ENCODE results near the gene TDRD7.

TDRD7 gene, protein sequence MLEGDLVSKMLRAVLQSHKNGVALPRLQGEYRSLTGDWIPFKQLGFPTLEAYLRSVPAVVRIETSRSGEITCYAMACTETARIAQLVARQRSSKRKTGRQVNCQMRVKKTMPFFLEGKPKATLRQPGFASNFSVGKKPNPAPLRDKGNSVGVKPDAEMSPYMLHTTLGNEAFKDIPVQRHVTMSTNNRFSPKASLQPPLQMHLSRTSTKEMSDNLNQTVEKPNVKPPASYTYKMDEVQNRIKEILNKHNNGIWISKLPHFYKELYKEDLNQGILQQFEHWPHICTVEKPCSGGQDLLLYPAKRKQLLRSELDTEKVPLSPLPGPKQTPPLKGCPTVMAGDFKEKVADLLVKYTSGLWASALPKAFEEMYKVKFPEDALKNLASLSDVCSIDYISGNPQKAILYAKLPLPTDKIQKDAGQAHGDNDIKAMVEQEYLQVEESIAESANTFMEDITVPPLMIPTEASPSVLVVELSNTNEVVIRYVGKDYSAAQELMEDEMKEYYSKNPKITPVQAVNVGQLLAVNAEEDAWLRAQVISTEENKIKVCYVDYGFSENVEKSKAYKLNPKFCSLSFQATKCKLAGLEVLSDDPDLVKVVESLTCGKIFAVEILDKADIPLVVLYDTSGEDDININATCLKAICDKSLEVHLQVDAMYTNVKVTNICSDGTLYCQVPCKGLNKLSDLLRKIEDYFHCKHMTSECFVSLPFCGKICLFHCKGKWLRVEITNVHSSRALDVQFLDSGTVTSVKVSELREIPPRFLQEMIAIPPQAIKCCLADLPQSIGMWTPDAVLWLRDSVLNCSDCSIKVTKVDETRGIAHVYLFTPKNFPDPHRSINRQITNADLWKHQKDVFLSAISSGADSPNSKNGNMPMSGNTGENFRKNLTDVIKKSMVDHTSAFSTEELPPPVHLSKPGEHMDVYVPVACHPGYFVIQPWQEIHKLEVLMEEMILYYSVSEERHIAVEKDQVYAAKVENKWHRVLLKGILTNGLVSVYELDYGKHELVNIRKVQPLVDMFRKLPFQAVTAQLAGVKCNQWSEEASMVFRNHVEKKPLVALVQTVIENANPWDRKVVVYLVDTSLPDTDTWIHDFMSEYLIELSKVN

GRCh38 chr9:97411789-97412625 lies at the start of gene TDRD7:
TSS of gene TDRD7 (plus strand) at chr9:97412096. CDS start at chr9:97428466, 16,370 bp downstream.
- peak; percentile 59 for DNase-seq (ENCODE audit: low spot score)

GRCh38 chr9:97362777-97363545 lies 48.9 kb upstream of the TDRD7 start:
- no peak for DNase-seq (ENCODE audit: low spot score)

- no peak for DNase-seq (ENCODE audit: low spot score)
Measured at GRCh38 chr9:97363661-97364299, 48.1 kb upstream of the TDRD7 start.

- DNase-seq (ENCODE audit: low spot score): no peak
Measured at GRCh38 chr9:97364769-97365490, 47.0 kb upstream of the TDRD7 start.

DNA sequence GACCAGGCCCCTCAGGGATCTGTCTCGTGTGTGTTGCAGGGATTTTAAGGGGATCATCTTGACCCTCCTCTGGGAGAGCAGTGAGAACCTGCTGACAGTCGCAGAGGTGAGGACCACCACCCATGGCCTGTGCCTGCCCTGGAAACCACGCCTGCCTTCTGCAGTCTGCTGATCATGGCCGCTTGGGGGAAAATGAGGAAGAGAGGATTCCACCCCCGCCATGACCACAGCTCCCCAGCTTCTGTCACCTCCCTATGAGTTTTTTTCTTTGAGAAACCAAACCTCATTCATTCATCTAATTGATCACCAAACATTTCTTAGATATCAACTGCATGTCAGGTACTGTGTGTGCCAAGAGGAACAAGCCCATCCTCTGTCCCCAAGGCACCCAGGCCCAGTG lies 46.3 kb upstream of the TDRD7 start:
- DNase-seq (ENCODE audit: low spot score): no peak

DNA sequence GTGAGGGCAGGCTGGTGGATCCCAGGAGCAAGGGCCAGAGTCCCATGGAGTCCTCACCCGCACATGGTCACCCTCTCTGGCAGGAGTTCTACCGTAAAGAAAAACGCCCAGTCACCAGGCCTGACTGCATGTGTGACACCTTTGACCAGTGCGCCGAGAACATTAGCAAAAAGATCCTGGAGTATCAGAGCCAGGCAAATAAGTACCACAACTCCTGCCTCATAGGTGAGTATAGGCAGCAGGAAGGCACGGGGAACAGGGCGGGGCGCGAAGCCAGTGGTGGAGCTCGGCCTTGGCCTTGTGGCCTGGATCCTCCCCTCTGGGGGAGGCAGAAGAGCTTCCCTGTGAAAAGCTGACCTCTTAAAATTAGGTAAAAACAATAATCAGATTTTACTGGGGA lies 45.4 kb upstream of the TDRD7 start:
- no peak for DNase-seq (ENCODE audit: low spot score)

DNA sequence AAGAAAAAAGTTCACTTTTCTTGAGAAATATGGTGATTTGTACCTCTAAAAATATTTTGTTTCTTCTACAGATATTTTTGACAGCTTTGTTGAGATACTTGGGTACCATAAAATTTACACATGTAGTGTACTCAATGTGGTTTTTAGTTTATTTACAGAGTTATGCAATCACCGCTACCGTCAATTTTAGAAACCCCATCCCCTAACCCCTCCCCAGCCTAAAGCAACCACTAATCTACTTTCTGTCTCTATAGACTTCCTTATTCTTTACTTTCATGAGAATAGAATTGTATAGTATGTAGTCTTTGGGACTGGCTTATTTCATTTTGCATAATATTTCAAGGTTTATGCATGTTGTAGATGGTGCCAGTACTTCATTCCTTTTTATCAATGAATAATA lies 45.0 kb upstream of the TDRD7 start:
- no peak for DNase-seq (ENCODE audit: low spot score)

DNA sequence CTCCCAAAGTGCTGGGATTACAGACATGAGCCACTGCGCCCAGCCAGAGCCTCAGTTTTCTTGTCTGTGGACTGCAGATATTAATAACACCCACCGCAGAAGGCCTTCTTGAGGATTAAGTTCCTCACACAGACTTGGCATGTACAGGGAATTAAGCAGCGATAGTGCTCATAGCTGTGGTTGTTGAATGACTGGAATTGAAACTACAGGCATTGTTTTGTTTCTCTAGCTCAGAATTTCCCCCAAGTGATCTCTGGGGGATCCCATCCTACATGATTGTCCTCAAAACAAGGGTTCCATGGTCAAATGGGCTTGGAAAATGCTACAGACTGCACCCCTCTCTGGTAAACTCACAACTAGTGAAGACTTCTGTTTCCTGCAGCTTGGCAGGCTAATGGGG lies 44.2 kb upstream of the TDRD7 start:
- no peak for DNase-seq (ENCODE audit: low spot score)

DNA sequence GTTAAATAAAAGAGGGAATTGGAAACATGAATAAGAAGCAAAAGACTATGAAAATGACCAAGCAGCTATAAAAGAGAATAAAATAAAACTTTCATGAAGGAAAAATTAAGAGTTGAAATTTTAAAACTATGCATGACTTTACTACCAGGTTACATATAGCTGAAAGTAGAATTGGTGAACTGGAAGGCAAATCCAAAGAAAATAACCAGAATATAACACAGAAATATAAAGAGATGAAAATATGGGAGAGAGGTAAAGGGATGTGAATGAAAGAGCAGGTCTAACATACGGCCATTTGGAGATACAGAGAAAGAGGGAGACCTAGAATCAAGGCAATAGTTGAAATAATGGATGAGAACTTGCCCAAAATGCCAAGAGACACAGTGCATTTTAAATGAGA lies 42.9 kb upstream of the TDRD7 start:
- DNase-seq (ENCODE audit: low spot score): no peak

- DNase-seq (ENCODE audit: low spot score): no peak
Measured at GRCh38 chr9:97372580-97372979, 39.3 kb upstream of the TDRD7 start.

DNA sequence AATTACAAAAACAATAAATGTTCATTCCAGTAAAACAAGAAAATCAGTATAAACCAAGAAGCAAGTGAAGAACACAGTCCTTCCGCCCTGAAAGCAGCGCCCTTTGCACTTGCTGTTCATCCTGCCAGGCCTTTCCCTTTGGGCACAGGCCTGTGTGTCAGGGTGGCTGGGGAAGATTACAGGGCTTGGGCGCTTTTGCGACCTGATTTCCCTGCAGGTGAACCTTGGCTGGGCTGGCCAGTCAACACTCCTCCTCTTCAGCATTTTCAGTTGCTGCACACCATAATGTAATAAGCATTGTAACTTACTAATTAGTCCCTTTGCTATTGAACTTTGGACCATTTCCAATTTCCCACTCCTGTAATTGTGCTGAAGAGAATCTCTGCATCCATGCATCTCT lies 38.6 kb upstream of the TDRD7 start:
- no peak for DNase-seq (ENCODE audit: low spot score)

DNA sequence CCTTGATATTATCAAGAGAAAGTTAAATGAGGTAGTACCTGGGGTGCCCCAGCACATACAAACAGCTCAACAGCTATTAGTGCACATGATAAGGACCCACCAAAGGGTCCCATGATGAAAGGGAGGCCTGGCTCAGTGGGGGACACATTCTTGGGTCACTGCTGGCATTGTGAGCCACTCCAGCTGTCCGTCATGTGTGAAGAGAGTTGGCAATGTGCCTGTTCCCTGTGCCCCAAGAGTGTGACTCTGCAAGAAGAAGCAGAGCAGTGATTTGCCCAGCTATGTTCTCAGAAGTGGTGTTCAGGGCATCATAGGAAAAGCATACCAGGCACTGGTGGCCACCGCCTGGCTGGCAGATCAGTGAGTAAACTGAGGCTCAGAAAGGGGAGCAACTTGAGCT lies 37.1 kb upstream of the TDRD7 start:
- no peak for DNase-seq (ENCODE audit: low spot score)

GRCh38 chr9:97376902-97377301 lies 35.0 kb upstream of the TDRD7 start:
- DNase-seq (ENCODE audit: low spot score): no peak

DNA sequence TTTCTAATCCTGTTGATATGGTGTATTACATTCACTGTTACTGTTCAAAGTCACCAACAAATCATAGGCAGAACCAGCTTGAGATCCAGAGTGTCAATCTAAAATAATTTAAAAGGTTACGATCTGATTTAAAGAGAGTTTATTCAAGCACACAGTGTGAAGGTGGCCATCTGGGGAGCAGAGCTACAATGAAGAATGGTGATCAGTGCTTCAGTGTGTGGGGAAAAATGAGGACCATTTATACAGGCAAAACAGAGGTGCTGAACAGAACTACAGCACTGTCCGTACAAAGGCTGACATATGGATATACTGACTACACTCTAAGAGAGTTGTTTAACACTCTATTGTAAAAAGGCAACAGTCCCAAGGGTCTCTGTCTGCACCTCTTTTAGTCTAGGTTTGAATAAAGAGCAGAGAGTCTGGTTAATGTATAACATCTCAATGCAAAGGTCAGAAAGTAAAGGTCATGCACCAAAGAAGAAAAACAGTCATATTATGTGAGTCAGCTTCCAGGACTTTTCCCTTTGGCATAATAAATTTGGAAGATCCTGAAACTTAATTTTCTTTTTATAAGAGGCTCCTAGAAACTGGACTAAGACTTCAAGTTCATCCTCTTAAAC lies 29.7 kb upstream of the TDRD7 start:
- no peak for DNase-seq (ENCODE audit: low spot score)

DNA sequence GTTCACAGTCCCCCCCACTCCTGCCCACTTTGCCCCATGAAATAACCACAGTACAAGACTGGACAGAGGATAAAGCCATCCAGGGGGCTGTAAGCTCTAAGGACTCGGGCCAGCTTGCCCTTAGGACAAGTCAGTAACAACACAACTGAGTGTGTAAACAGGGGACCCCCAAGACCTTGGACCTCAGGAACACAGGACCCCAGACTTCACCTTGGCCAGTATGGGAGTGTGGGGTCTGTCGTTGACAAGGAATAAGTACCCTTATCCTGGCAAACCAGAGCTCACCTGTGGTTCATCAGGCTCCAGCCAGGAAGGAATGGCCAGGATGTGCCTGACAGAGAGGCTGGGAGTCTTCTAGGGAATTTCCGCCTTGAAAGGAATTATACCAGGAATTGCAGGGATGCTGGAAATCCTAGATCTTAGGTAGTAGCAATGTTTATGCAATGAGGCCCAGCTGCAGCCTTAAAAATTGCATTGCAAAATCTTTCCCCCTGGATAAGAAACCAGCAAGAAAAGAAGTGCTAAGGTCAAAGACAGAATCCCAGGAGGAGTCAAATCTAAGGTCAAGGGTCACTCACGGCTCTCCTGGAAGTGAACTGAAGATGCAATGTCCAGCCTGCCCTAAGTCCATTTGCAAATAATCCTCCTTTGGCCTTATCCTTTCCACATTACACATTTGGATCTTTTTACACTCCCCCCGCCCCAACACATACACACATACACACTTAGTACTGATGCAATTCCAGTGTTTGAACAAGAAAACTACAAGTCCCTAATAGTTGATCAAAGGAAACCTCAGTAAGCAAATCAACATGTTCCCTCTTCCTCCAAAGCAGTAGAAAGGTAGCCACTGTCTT lies 27.3 kb upstream of the TDRD7 start:
- no peak for DNase-seq (ENCODE audit: low spot score)

DNA sequence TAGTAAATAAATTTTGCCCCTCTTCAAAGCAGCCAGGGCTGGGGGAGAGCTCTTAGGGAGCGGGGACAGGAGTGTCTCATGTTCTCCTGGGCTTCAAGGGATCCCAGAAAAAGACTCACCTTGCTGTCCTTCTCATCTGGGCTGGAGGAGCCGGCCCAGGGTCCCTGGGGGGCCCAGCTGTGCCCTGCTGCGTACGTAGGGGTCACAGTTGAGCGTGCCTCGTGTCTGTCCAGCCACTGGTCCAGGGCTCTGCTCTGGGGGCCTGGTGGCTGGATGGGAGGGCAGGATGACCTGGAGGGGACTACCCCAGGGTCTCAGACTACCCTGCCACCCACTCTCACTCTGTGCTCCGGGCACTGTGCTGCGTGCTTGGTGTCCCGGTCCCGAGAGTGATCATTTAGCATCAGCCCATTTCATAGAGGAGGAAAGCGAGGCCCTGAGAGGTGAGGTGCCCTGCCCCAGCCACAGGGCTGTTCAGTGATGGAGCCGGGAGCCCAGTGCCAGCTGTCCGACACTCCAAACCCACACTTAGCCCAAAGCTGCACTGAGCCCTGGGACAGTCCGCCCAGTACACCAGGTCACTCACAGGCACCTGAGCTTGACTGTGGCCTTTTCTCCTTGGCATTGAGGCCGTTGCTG lies 26.2 kb upstream of the TDRD7 start:
- DNase-seq (ENCODE audit: low spot score): no peak

DNA sequence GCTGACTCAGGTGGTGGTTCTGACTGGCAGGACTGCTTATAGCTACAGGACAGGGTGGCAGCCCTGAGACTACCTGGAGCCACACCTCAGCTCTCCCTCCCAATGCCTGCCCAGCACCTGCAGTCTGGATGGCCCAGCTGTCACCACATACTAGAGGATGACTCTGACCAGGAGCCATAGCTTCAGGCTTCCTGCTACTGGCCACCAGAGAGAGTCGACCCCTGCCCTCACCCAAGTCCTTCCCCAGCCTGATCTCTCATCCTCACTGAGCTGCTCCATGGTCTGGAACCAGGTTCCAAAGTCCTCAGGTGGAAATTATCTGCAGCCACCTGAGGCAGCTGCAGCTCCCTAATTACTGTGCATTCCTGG lies 25.6 kb upstream of the TDRD7 start:
- no peak for DNase-seq (ENCODE audit: low spot score)

All from cerebellar cortex (tissue), 1 donor.